ENCODE measurements around the gene AHR. TPM values are rescaled to one million over a fixed set of nuclear protein-coding genes. Genes with fewer than 3 reads are reported as not detected.
"Not testable (repeated sequence)": the region's sequence is repeated elsewhere in the genome, so short reads cannot be mapped to it uniquely, and the experiment has no call there.

AHR gene
- total and polyA plus RNA-seq, 4 donors: 22.8 to 413 (median 67.5) TPM

DNA sequence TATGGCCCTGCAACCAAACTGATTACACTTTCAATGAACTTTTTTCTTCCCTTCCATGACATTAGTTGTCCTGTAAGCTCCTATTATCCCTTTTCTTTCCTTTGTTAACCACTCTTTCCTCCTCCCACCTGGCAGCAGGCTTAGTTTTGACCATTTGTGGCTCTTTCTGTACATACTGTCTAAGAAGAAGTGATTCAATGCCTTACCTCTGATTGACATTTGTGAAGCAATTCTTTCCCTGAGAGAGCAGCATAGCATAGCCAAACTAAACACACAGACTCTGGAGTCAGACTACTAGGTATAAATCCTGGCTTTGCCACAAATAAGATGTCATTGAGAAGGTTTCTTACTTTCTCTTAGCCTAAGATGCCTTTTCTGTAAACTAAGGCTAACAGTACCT, 48.9 kb downstream of the AHR start:
- Histone ChIP-seq H3K9me3 (ENCODE audit: control insufficient read depth in 4 of 4, insufficient read depth in 3 of 4, low read length in 3 of 4) (no peaks in the 10 kb centered on the region), H3K4me3 (no peak overlapping the region), H3K4me1 (ENCODE audit: control insufficient read depth in 5 of 5, insufficient read depth in 5 of 5, low read length in 5 of 5) (peaks cover 0 to 7% (median 0%) of the 10 kb centered on the region in 5 donors), H3K9ac (ENCODE audit: insufficient read depth in 1 of 2, low read length in 2 of 2) (no peak overlapping the region), H3K27me3 (ENCODE audit: control insufficient read depth in 3 of 3, insufficient read depth in 3 of 3, low read length in 2 of 3) (no peaks in the 10 kb centered on the region), H3K36me3 (ENCODE audit: control insufficient read depth in 4 of 4, insufficient read depth in 4 of 4, low read length in 4 of 4) (peaks cover 0 to 4% (median under 1%) of the 10 kb centered on the region in 4 donors), H3K27ac (ENCODE audit: low read depth in 1 of 2, low read length in 1 of 2) (no peak overlapping the region)
- ATAC-seq (ENCODE audit: insufficient read depth, low FRiP score) (no peak), DNase-seq (no peak)
- TF ChIP-seq, protein P1, sequence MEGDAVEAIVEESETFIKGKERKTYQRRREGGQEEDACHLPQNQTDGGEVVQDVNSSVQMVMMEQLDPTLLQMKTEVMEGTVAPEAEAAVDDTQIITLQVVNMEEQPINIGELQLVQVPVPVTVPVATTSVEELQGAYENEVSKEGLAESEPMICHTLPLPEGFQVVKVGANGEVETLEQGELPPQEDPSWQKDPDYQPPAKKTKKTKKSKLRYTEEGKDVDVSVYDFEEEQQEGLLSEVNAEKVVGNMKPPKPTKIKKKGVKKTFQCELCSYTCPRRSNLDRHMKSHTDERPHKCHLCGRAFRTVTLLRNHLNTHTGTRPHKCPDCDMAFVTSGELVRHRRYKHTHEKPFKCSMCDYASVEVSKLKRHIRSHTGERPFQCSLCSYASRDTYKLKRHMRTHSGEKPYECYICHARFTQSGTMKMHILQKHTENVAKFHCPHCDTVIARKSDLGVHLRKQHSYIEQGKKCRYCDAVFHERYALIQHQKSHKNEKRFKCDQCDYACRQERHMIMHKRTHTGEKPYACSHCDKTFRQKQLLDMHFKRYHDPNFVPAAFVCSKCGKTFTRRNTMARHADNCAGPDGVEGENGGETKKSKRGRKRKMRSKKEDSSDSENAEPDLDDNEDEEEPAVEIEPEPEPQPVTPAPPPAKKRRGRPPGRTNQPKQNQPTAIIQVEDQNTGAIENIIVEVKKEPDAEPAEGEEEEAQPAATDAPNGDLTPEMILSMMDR (IDR thresholded peaks at IDR 0.05; ENCODE audit: control extremely low read depth, extremely low read depth): no peak

DNA sequence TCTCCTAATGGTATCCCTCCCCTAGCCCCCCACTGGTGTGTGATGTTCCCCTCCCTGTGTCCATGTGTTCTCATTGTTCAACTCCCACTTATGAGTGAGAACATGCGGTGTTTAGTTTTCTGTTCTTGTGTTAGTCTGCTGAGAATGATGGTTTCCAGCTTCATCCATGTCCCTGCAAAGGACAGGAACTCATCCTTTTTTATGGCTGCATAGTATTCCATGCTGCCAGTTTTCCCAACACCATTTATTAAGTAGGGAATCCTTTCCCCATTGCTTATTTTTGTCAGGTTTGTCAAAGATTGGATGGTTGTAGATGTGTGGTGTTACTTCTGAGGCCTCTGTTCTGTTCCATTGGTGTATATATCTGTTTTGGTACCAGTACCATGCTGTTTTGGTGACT, 50.5 kb downstream of the AHR start:
- not testable (repeated sequence) for H3K9me3 ChIP-seq (ENCODE audit: control insufficient read depth in 4 of 4, insufficient read depth in 3 of 4, low read length in 3 of 4); H3K4me3 ChIP-seq; H3K4me1 ChIP-seq (ENCODE audit: control insufficient read depth in 5 of 5, insufficient read depth in 5 of 5, low read length in 5 of 5); DNase-seq; H3K9ac ChIP-seq (ENCODE audit: insufficient read depth in 1 of 2, low read length in 2 of 2); H3K27ac ChIP-seq (ENCODE audit: low read depth in 1 of 2, low read length in 1 of 2); H3K36me3 ChIP-seq (ENCODE audit: control insufficient read depth in 4 of 4, insufficient read depth in 4 of 4, low read length in 4 of 4); H3K27me3 ChIP-seq (ENCODE audit: control insufficient read depth in 3 of 3, insufficient read depth in 3 of 3, low read length in 2 of 3); ATAC-seq (ENCODE audit: insufficient read depth, low FRiP score)
- WGBS, 2 donors: 93 to 94% methylated on average over 1 of the region's 1 CpG

DNA sequence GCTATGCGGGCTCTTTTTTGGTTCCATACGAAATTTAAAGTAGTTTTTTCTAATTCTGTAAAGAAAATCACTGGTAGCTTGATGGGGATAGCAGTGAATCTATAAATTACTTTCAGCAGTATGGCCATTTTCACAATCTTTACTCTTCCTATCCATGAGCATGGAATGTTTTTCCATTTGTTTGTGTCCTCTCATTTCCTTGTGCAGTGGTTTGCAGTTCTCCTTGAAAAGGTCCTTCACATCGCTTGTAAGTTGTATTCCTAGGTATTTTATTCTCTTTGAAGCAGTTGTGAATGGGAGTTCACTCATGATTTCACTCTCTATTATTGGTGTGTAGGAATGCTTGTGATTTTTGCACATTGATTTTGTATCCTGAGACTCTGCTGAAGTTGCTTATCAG, 51.9 kb downstream of the AHR start:
- H3K4me1 ChIP-seq (ENCODE audit: control insufficient read depth in 5 of 5, insufficient read depth in 5 of 5, low read length in 5 of 5); H3K9ac ChIP-seq (ENCODE audit: insufficient read depth in 1 of 2, low read length in 2 of 2); ATAC-seq (ENCODE audit: insufficient read depth, low FRiP score); DNase-seq; H3K4me3 ChIP-seq; H3K27ac ChIP-seq (ENCODE audit: low read depth in 1 of 2, low read length in 1 of 2); H3K36me3 ChIP-seq (ENCODE audit: control insufficient read depth in 4 of 4, insufficient read depth in 4 of 4, low read length in 4 of 4); H3K9me3 ChIP-seq (ENCODE audit: control insufficient read depth in 4 of 4, insufficient read depth in 3 of 4, low read length in 3 of 4); H3K27me3 ChIP-seq (ENCODE audit: control insufficient read depth in 3 of 3, insufficient read depth in 3 of 3, low read length in 2 of 3): not testable (repeated sequence)
- WGBS, 2 donors: 85 to 98% methylated on average over 3 of the region's 3 CpGs

DNA sequence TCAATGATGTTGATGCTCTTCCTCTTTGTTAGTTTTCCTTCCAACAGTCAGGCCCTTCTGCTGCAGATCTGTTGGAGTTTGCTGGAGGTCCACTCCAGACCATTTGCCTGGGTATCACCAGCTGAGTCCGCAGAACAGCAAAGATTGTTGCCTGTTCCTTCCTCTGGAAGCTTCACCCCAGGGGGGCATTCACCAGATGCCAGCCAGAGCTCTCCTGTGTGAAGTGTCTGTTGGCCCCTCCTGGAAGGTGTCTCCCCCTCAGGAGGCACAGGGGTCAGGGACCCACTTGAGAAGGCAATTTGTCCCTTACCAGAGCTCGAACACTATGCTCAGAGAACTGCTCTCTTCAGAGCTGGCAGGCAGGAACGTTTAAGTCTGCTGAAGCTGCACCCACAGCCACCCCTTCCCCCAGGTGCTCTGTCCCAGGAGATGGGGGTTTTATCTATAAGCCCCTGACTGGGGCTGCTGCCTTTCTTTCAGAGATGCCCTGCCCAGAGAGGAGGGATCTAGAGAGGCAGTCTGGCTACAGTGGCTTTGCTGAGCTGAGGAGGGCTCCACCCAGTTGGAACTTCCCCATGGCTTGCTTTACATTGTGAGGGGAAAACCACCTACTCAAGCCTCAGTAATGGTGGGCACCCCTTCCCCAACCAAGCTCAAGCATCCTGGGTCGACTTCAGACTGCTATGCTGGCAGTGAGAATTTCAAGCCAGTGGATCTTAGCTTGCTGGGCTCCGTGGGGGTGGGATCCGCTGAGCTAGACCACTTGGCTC, 55.4 kb downstream of the AHR start:
- H3K9me3 ChIP-seq (ENCODE audit: control insufficient read depth in 4 of 4, insufficient read depth in 3 of 4, low read length in 3 of 4); H3K4me3 ChIP-seq; H3K27ac ChIP-seq (ENCODE audit: low read depth in 1 of 2, low read length in 1 of 2); H3K9ac ChIP-seq (ENCODE audit: insufficient read depth in 1 of 2, low read length in 2 of 2); H3K4me1 ChIP-seq (ENCODE audit: control insufficient read depth in 5 of 5, insufficient read depth in 5 of 5, low read length in 5 of 5); ATAC-seq (ENCODE audit: insufficient read depth, low FRiP score); H3K27me3 ChIP-seq (ENCODE audit: control insufficient read depth in 3 of 3, insufficient read depth in 3 of 3, low read length in 2 of 3); DNase-seq; H3K36me3 ChIP-seq (ENCODE audit: control insufficient read depth in 4 of 4, insufficient read depth in 4 of 4, low read length in 4 of 4): not testable (repeated sequence)
- WGBS, 2 donors: 89 to 94% methylated on average over 6 of the region's 6 CpGs

DNA sequence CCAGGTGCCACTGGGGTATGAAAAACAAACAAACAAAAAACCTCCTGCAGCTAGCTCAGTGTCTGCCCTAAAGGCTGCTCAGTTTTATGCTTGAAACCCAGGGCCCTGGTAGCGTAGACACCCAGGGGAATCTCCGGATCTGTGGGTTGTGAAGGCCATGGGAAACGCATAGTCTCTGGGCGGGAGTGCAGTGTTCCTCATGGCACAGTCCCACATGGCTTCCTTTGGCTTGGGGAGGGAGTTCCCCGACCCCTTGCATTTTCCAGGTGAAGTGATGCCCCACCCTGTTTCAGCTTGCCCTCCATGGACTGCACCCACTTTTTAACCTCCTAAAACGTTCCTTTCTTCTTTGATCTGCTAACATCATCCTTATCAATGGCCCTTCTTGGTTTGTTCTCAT, 56.0 kb downstream of the AHR start:
- H3K4me3 ChIP-seq: no peak overlapping the region
- 91 to 97% methylated on average over 6 of the region's 6 CpGs for WGBS, 2 donors
- no peak overlapping the region for H3K27ac ChIP-seq (ENCODE audit: low read depth in 1 of 2, low read length in 1 of 2)
- H3K27me3 ChIP-seq (ENCODE audit: control insufficient read depth in 3 of 3, insufficient read depth in 3 of 3, low read length in 2 of 3): no peaks in the 10 kb centered on the region
- ATAC-seq (ENCODE audit: insufficient read depth, low FRiP score): no peak
- peaks cover 0 to 6% (median 2%) of the 10 kb centered on the region in 5 donors for H3K4me1 ChIP-seq (ENCODE audit: control insufficient read depth in 5 of 5, insufficient read depth in 5 of 5, low read length in 5 of 5)
- no peaks in the 10 kb centered on the region for H3K36me3 ChIP-seq (ENCODE audit: control insufficient read depth in 4 of 4, insufficient read depth in 4 of 4, low read length in 4 of 4)
- H3K9me3 ChIP-seq (ENCODE audit: control insufficient read depth in 4 of 4, insufficient read depth in 3 of 4, low read length in 3 of 4): no peaks in the 10 kb centered on the region
- no peak for DNase-seq
- H3K9ac ChIP-seq (ENCODE audit: insufficient read depth in 1 of 2, low read length in 2 of 2): no peak overlapping the region
- TF ChIP-seq, protein P1 (IDR thresholded peaks at IDR 0.05; ENCODE audit: control extremely low read depth, extremely low read depth): no peak

Data from lung (tissue), 12 donors.